HG03432 (cell line): Measurements from ENCODE around the gene DLG5.

Source experiments
- ATAC-seq: cut with Tn5 transposase; IDR thresholded peaks from one replicate; pipeline ENCODE4 v1.9.1; 2021; ENCODE audit warnings: mild to moderate bottlenecking, moderate library complexity; ENCODE audit not compliant: unreplicated experiment

Gene DLG5

DNA sequence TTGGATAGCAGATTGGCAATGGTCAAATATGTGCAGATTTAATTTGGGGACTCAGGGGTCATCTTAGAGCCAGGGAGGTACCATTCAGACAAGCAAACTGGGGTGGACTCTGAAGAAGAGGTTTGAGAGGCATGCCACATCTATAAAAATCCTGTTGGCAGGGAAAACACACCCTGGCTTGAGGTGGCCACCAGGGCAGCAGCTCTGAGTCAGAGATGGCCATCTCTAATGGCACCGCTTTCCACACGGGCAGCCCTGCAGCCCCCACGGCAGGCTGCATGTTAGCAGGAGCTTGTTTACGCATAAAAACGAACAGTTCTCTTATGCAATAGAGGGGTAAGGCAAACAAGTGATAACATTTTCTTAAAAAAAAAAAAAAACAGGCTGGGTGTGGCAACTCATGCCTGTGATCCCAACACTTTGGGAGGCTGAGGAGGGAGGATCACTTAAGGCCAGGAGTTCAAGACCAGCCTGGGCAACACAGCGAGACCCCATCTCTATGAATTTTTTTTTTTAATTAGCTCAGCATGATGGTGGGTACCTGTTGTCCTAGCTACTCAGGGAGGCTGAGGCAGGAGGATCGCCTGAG, 14.9 kb downstream of the DLG5 start:
- ATAC-seq, result no peak

GRCh38 chr10:77910524-77911145, 15.9 kb downstream of the DLG5 start:
- no peak for ATAC-seq

GRCh38 chr10:77909749-77910375, 16.7 kb downstream of the DLG5 start:
- no peak for ATAC-seq

DNA sequence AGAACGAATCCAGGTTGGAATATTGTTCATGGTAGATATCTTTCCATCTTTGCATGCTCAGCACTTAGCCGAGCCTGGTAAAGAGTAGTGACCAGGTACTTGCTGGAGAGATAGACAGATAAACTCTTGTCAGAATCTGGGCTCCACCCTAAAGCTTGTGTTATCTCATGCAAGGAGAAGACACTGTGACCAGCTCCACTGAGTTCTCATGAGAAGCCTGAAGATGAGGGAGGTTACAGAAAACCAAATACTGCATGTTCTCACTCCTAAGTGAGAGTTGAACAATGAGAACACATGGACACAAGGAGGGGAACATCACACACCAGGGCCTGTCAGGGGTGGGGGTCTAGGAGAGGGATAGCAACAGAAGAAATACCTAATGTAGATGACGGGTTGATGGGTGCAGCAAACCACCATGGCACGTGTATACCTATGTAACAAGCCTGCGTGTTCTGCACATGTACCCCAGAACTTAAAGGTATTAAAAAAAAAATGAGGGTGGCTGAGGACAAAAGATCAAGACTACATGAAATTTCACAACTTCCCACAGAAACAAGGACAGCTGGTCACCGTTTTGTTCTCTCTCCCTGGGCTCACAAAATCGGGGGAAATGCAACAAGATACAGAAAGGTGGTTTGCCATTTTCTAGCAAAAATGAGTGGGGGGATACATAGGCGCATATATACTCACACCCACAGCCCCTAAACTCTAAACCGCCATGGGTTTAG, 17.4 kb downstream of the DLG5 start:
- no peak for ATAC-seq

GRCh38 chr10:77907900-77908717, 18.4 kb downstream of the DLG5 start:
- no peak for ATAC-seq

DNA sequence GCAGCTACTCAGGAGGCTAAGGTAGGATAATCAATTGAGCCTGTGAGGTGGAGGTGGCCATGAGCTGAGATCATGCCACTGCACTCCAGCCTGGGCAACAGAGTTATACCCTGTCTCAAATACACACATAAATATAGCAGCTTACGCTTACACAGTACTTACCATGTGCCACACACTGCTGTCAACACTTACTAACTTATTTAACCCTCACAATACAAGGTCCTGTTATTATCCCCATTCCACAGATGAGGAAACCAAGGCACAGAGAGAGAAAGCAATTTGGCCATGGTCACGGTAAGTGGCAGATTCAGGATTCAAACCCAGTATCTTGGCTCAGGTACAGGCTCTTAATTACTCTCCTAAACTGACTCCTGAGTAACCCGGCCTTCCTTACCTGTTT, 19.1 kb downstream of the DLG5 start:
- no peak for ATAC-seq

DNA sequence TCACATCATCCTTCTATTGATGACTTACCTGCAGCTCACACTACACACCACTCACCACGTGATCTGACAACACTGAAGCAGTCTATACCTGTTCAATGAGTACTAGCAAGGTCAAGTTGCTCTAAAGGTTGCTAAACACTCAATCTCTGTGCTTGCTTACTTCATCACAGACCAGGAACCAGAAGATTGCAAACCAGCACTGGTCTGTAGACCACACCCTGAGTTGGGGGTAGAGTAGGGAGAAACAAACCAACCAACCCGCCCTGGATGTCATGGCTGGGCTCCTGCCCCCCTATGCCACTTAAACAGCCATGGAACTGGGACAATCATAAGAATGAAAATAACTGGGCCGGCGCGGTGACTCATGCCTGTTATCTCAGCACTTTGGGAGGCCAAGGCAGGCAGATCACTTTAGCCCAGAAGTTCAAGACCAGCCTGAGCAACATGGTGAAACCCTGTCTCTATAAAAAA, 19.6 kb downstream of the DLG5 start:
- ATAC-seq, result no peak

DNA sequence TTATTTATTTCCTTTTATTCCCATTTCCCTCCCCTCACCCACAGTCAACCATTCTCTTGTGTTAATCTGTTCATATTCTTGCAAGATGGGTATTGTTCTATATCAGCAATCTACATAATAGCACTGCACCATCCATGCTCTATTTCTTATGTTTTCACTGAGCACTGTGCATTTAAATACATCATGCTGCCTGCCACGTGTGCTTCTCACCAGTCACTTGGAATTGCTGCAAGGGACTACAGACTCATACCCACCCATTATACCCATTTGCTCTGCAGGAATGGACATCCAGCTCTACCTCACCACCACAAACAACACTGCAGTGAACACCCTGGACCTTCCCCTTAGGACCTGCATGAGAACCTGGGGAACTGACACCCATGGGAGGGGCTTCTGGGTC, 20.8 kb downstream of the DLG5 start:
- no peak for ATAC-seq

DNA sequence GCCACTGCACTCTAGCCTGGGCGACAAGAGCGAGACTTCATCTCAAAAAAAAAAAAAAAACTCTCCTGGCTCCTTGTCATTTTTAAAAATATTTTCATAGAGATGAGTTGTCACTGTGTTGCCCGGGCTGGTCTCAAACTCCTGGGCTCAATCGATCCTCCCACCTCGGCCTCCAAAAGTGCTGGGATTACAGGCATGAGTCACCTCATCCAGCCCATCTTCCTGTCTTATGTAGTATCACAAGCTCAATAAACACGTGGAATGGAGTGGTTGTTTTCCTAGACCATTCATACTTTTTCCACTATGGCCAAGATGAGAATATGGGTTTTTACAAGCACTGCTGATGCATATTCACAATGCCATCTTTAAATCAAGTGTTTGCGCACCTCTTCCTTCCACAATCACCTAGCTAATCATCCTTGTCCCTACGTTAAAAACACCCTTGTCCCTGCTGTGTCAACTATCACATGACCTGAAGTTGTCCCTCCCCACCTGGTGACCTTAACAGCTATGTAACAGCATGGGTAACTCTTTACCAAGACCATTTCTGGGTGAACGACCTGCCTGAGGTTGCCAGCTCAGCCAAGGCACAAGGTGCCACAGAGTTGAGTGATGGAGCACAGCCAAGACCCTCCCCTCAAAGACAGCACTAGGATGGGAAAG, 21.3 kb downstream of the DLG5 start:
- ATAC-seq, result no peak

- no peak for ATAC-seq
These were observed 22.3 kb downstream of the DLG5 start for GRCh38 chr10:77904100-77904840.

DNA sequence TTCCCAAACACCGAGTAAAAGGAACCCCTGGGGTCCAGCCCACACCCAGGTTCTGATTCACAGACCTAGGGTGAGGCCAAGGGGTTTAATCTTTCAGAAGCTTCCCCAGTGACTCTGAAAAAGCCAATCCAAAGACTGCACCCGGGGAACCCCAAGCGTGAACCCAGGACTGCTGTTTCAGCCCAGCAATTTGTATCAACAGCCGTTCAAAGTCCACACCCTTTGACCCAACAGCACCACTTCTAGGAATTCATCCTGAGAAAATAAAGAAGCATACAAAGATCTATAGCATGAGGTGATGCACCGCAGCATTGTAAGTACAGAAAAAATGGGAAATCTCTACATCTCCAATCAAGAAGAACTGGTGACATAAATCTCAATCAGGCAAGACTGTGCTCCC, 24.4 kb downstream of the DLG5 start:
- no peak for ATAC-seq

DNA sequence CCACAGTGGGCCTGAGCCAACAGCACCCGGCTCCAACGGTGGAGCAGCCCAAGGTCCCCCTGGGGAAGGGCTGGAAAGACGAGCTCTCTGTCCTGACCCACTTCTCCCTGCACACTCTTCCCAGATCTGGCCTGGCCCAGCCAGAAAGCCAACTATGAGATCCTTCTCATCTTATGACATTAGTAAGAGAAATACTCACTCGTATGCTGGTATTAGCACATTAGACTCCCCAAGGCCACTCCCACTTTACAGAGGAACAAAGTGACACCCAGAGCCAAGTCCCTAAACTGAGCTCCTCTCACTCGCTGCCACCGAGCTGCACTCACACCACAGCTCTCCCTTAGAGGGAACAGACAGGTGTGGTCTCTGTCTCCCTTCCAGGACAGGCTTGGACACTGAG, 24.8 kb downstream of the DLG5 start:
- ATAC-seq, result no peak

GRCh38 chr10:77899690-77900089, 26.9 kb downstream of the DLG5 start:
- no peak for ATAC-seq

GRCh38 chr10:77899080-77899477, 27.5 kb downstream of the DLG5 start:
- no peak for ATAC-seq

DNA sequence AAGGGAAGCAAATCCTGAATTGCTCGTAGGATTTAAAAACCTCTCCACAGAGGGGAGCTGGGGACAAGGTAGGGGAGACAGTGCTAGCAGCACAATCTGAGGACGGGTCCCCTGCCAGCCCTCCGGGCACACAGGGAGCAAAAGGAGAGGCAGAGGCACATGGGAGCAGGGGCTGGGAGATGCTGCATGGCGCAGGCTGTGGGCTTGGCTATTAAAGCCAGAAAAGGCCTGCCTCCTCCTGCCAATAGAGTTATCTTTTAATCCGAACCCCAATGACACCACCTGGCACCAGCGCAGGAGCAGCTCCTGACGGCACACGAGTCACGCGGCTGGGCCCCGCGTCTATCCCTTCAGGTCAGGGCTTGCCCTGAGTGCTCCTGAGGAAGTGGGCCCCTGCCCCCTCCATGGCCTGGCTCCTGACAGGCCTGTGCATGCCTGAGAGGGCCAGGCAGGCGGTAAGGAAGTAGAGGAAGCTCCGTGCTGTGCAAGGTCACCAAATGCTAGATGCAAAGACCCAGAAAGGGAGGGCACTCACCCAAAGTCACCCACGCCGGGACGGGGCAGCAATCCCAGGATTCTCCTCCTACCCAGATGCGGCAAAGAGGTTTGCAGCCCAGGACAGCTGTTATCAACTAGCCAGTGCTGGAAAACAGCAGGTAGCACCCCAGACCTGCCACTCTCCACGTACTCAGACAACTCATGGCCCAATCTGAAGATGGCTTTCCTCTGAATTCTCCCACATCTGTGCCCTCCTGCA, 28.1 kb downstream of the DLG5 start:
- peak; percentile 71 for ATAC-seq

DNA sequence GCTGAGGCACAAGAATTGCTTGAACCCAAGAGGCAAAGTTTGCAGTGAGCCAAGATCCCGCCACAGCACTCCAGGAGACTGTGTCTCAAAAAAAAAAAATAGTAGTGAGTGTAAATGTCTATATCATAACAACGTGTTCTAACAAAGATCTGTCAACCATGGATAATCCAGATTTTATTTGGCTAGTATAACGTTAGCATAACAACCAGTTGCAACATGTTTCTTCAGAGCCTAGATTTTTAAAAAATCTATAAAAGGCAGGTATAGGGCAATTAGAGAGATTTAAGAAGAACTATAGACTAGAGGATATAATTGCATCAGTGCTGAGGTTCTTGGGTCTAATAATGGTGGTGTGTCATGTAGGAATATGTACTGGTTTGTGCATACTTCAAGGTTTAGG, 30.5 kb downstream of the DLG5 start:
- ATAC-seq, result no peak

DNA sequence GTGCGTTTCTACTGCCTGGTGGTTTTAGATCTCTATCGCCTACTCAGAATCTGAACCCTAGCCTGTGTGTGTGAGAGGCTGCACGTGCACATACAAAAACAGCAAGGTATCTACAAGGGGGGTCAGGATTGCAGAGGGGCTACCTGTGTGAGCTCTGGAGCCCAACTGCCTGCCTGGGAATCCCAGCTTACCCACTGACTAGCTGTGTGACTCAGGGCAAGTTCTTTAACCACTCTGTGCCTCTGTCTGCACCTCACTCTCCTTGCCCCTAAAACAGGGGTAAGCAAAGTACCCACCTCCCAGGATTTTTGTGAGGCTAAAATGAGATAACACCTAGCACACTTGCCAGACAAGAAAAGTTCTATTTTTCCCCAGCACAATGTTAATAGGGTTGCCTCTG, 32.5 kb downstream of the DLG5 start:
- no peak for ATAC-seq

DNA sequence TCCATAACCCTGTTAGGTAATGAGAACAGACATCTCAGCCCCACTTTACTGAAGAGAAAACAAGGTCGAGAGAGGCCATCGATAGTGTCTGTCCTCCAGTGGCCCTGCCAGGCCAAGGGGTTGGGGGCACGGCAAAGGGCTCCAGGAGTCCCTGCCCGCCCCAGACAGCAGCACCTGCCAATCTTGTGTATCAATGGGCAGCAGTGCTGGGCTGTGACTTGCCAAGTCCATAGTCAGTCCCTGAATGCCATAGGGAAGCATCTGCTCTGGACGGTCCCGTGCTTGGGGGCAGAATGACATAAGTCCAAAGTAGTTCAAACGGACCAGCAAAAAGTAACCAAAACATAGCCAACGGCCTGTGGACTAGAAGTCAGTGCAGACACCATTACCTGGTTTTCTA, 33.2 kb downstream of the DLG5 start:
- ATAC-seq, result no peak

DNA sequence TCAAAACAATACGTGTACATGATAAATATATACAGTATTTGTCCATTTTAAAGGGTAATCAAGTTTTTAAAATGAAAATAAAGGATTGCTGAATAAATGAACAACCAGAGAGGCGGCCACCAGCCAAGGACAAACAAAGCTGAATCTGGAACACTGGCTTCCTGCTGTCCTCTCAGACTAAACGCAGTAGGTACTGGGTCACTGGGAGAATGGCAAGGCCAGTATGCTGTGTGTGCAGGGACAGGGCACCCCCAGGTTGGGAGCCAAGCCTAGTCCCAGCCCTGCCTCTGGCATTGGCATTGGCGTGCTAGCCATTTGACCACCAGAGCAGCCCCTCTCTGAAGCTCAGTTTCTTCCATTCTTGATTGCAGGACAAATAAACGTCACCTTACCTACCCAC, 33.8 kb downstream of the DLG5 start:
- no peak for ATAC-seq
